Prostate gland (tissue), 2 donors: ENCODE results near the gene MUSTN1. TPM values are rescaled to one million over a fixed set of nuclear protein-coding genes. Genes with fewer than 3 reads are reported as not detected.

Source experiments
- DNase-seq: peaks from one replicate; pipeline ENCODE4 v3.0.0-alpha.2; 2019; ENCODE audit warnings: low spot score
- H3K27ac ChIP-seq, 2 donors: fragments of 200-600 bp; sonication (generic); 2 replicates each; pipeline ENCODE4 v1.5.1; 2017 to 2019
- H3K27me3 ChIP-seq: fragments of 200-600 bp; sonication (generic); replicated peaks from 2 replicates; pipeline ENCODE4 v1.5.1; 2019; ENCODE audit not compliant: insufficient read depth
- H3K36me3 ChIP-seq, 2 donors: fragments of 200-600 bp; sonication (generic); 1 replicate in 1 of 2; 2 replicates in 1 of 2; pipeline versions ENCODE4 v1.5.1 to v1.8.1; 2017 to 2019
- H3K4me1 ChIP-seq: fragments of 200-600 bp; sonication (generic); replicated peaks from 2 replicates; pipeline ENCODE4 v1.5.1; 2019
- H3K4me3 ChIP-seq, 2 donors: fragments of 200-600 bp; sonication (generic); 2 replicates each; pipeline ENCODE4 v1.5.1; 2017 to 2019
- H3K9me3 ChIP-seq: fragments of 200-600 bp; sonication (generic); 2 replicates; pipeline ENCODE4 v1.5.1; 2017
- CTCF ChIP-seq, 4 experiments: fragments of 200-600 bp in 2 of 4; fragments of 450-650 bp in 2 of 4; sonication (generic) in 2 of 4; IDR thresholded peaks; 1 replicate in 3 of 4; 2 replicates in 1 of 4; pipeline ENCODE4 v1.5.1; 2016 to 2019; ENCODE audit warnings: antibody characterized with exemption in 4 of 4, mild to moderate bottlenecking in 2 of 4, moderate library complexity in 2 of 4
- POLR2A ChIP-seq: fragments of 450-650 bp; IDR thresholded peaks from one replicate; pipeline ENCODE4 v1.6.1; 2016; ENCODE audit warnings: antibody characterized with exemption, mild to moderate bottlenecking
- POLR2AphosphoS5 ChIP-seq: sonication (generic); formaldehyde crosslinking; IDR thresholded peaks from one replicate; pipeline ENCODE4 v1.6.1; 2017; ENCODE audit warnings: antibody characterized with exemption
- WGBS: methylation state at CpG from one replicate; pipeline ENCODE4 v1.1.5; 2018; 5-methylcytosine and 5-hydroxymethylcytosine counted together
- intact Hi-C: fragments of 100-400 bp; cut with DNase I; formaldehyde crosslinking; loops from one replicate; pipeline ENCODE4 v1.14.2; 2022
- total RNA-seq, 2 donors: library from RNA; depleted of rRNA; stranded (reverse); fragments of >200 nt; gene quantifications; one replicate each; pipeline ENCODE4 v1.1.0, GENCODE V29; 2016

The MUSTN1 gene
- total RNA-seq, 2 donors from 2014 or later: 10.5 to 14.4 TPM

GRCh38 chr3:52879581-52879980 is 44.8 kb upstream of the MUSTN1 start:
- H3K9me3 ChIP-seq: no peaks in the 10 kb centered on the region
- TF ChIP-seq POLR2A (no peak), POLR2AphosphoS5 (no peak), CTCF (IDR thresholded peaks at IDR 0.05) (no peak)
- H3K4me1 ChIP-seq: no peaks in the 10 kb centered on the region
- H3K27ac ChIP-seq: no peak overlapping the region
- no peaks in the 10 kb centered on the region for H3K36me3 ChIP-seq
- no peak for DNase-seq
- no peaks in the 10 kb centered on the region for H3K27me3 ChIP-seq
- intact Hi-C loops: no loop called here
- 87% methylated on average over 4 of the region's 4 CpGs for WGBS
- no peak overlapping the region for H3K4me3 ChIP-seq

- Histone ChIP-seq H3K27me3 (no peaks in the 10 kb centered on the region), H3K9me3 (no peaks in the 10 kb centered on the region), H3K36me3 (no peaks in the 10 kb centered on the region), H3K4me1 (no peaks in the 10 kb centered on the region), H3K4me3 (no peak overlapping the region), H3K27ac (no peak overlapping the region)
- 65% methylated on average over 4 of the region's 4 CpGs for WGBS
- TF ChIP-seq CTCF (IDR thresholded peaks at IDR 0.05) (no peak), POLR2A (no peak), POLR2AphosphoS5 (no peak)
- DNase-seq: no peak
- intact Hi-C loops: no loop called here
These were observed 44.3 kb upstream of the MUSTN1 start for GRCh38 chr3:52879090-52879489.

GRCh38 chr3:52877085-52877484 is 42.3 kb upstream of the MUSTN1 start:
- Histone ChIP-seq H3K27me3 (no peaks in the 10 kb centered on the region), H3K36me3 (no peaks in the 10 kb centered on the region), H3K9me3 (no peaks in the 10 kb centered on the region), H3K27ac (no peak overlapping the region), H3K4me1 (no peaks in the 10 kb centered on the region), H3K4me3 (no peak overlapping the region)
- WGBS: 96% methylated on average over 3 of the region's 3 CpGs
- no peak for TF ChIP-seq POLR2AphosphoS5
- no peak for TF ChIP-seq POLR2A
- no peak for TF ChIP-seq CTCF (IDR thresholded peaks at IDR 0.05)
- DNase-seq: no peak
- intact Hi-C loops: no loop called here

GRCh38 chr3:52874864-52875587 is 40.2 kb upstream of the MUSTN1 start:
- Histone ChIP-seq H3K4me3 (no peak overlapping the region), H3K4me1 (no peaks in the 10 kb centered on the region), H3K27me3 (no peaks in the 10 kb centered on the region), H3K36me3 (no peaks in the 10 kb centered on the region), H3K27ac (no peak overlapping the region), H3K9me3 (no peaks in the 10 kb centered on the region)
- TF ChIP-seq POLR2AphosphoS5: no peak
- TF ChIP-seq CTCF (IDR thresholded peaks at IDR 0.05): no peak
- no peak for TF ChIP-seq POLR2A
- intact Hi-C loops: no loop called here
- 90% methylated on average over 9 of the region's 9 CpGs for WGBS
- DNase-seq: no peak

GRCh38 chr3:52874160-52874701 is 39.4 kb upstream of the MUSTN1 start:
- WGBS: 77% methylated on average over 5 of the region's 5 CpGs
- H3K36me3 ChIP-seq: no peaks in the 10 kb centered on the region
- intact Hi-C loops: no loop called here

More at GRCh38 chr3:52874160-52874701, 39.4 kb upstream of the MUSTN1 start:
- Histone ChIP-seq H3K4me1 (no peaks in the 10 kb centered on the region), H3K4me3 (no peak overlapping the region), H3K27ac (no peak overlapping the region), H3K9me3 (no peaks in the 10 kb centered on the region), H3K27me3 (no peaks in the 10 kb centered on the region)
- TF ChIP-seq CTCF (IDR thresholded peaks at IDR 0.05) (no peak), POLR2AphosphoS5 (no peak), POLR2A (no peak)
- no peak for DNase-seq
